ENCODE measurements around the gene KRTAP10-12. TPM values are rescaled to one million over a fixed set of nuclear protein-coding genes. Genes with fewer than 3 reads are reported as not detected.
"Not testable (repeated sequence)": the region's sequence is repeated elsewhere in the genome, so short reads cannot be mapped to it uniquely, and the experiment has no call there.

The KRTAP10-12 gene
- total RNA-seq: not detected

DNA sequence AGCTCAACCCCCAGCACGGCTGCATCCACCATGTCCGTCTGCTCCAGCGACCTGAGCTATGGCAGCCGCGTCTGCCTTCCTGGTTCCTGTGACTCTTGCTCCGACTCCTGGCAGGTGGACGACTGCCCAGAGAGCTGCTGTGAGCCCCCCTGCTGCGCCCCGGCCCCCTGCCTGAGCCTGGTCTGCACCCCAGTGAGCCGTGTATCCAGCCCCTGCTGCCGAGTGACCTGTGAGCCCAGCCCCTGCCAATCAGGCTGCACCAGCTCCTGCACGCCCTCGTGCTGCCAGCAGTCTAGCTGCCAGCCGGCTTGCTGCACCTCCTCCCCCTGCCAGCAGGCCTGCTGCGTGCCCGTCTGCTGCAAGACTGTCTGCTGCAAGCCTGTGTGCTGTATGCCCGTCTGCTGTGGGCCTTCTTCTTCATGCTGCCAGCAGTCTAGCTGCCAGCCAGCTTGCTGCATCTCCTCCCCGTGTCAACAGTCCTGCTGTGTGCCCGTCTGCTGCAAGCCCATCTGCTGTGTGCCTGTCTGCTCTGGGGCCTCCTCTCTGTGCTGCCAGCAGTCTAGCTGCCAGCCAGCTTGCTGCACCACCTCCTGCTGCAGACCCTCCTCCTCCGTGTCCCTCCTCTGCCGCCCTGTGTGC is at the start of gene KRTAP10-12:
TSS of gene KRTAP10-12 (plus strand) at position 1 of the 639 bp plus-strand sequence. CDS start at position 31, 30 bp downstream.
- H3K4me3 ChIP-seq (replicated peaks in 1 of 3); H3K4me1 ChIP-seq; DNase-seq; H3K27ac ChIP-seq; H3K36me3 ChIP-seq; H3K9me3 ChIP-seq; H3K27me3 ChIP-seq; intact Hi-C loops (cut with DNase I): not testable (repeated sequence)
- WGBS, 2 donors: 69 to 73% methylated on average over 13 to 15 of the region's 21 CpGs

DNA sequence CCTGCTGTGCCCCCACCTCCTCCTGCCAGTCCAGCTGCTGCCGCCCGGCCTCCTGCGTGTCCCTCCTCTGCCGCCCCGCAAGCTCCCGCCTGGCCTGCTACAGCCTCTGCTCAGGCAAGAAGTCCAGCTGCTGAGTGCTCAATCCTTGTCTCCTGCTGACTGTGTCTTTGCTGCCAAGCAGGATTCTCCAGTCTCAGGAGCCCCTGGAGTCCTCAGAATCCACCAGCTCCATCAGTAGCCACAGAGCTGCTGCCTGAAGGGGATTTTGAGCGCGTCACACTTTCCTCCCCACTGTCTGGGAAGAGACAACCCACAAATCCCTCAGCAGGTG is 49.8 kb upstream of the KRTAP10-12 start:
- H3K4me1 ChIP-seq: no peaks in the 10 kb centered on the region
- TF ChIP-seq CTCF (IDR thresholded peaks at IDR 0.05): no peak
- no peak for TF ChIP-seq POLR2A (IDR thresholded peaks at IDR 0.05)
- no peak overlapping the region for H3K27ac ChIP-seq
- 68 to 75% methylated on average over 8 of the region's 8 CpGs for WGBS, 2 donors
- H3K36me3 ChIP-seq: no peaks in the 10 kb centered on the region
- H3K27me3 ChIP-seq: no peaks in the 10 kb centered on the region
- H3K9me3 ChIP-seq: no peaks in the 10 kb centered on the region
- no peak overlapping the region for H3K4me3 ChIP-seq (replicated peaks in 1 of 3)
- no peak for DNase-seq
- intact Hi-C loops (cut with DNase I): no loop called here

- no peaks in the 10 kb centered on the region for H3K27me3 ChIP-seq
- intact Hi-C loops (cut with DNase I): no loop called here
- 87 to 95% methylated on average over 16 to 25 of the region's 33 CpGs for WGBS, 2 donors
- no peaks in the 10 kb centered on the region for H3K9me3 ChIP-seq
- H3K4me1 ChIP-seq: no peaks in the 10 kb centered on the region
- no peaks in the 10 kb centered on the region for H3K36me3 ChIP-seq
- no peak overlapping the region for H3K4me3 ChIP-seq (replicated peaks in 1 of 3)
- no peak overlapping the region for H3K27ac ChIP-seq
- no peak for DNase-seq
- no peak for TF ChIP-seq CTCF (IDR thresholded peaks at IDR 0.05)
- TF ChIP-seq POLR2A (IDR thresholded peaks at IDR 0.05): no peak
These were observed 48.2 kb upstream of the KRTAP10-12 start for GRCh38 chr21:44648557-44649311.

GRCh38 chr21:44649521-44650100 is 47.4 kb upstream of the KRTAP10-12 start:
- Histone ChIP-seq H3K27ac (no peak overlapping the region), H3K4me1 (no peaks in the 10 kb centered on the region), H3K36me3 (no peaks in the 10 kb centered on the region), H3K9me3 (no peaks in the 10 kb centered on the region), H3K27me3 (no peaks in the 10 kb centered on the region), H3K4me3 (replicated peaks in 1 of 3) (no peak overlapping the region)
- no peak for DNase-seq
- intact Hi-C loops (cut with DNase I): no loop called here
- WGBS, 2 donors: 80 to 96% methylated on average over 11 to 18 of the region's 18 CpGs
- TF ChIP-seq CTCF (IDR thresholded peaks at IDR 0.05) (no peak), POLR2A (IDR thresholded peaks at IDR 0.05) (no peak)

DNA sequence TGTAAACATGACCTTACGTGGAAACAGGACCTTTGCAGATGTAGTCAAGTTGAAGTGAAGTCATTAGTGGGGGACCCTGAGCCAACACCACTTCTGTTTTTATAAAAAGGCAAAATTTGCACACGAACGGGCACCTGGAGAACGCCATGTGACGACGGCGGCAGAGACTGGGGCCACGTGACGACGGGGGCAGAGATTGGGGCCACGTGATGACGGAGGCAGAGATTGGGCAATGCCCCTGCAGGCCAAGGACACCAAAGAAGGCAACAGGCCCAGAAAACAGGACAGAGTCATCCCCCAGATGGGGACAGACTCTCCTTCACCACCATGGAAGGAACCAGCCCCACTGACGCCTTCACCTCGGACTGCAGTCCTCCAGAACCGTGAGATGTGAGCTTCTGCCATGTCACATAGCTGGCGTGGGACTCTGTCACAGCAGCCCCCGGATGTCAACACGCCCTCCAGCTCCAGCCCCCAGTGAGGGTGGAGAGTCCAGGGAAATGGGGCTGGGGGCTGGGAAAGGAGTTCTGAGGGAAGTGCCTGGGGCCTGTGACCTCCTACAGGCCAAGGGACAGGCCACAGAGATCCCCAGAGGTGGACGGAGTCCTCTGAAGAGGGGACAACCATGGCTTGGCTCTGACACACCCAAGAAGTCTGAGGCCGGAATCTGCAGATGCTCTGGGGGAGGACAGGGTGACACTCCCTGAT is 46.6 kb upstream of the KRTAP10-12 start:
- intact Hi-C loops (cut with DNase I): no loop called here
- Histone ChIP-seq H3K4me3 (replicated peaks in 1 of 3) (no peak overlapping the region), H3K27ac (no peak overlapping the region), H3K4me1 (no peaks in the 10 kb centered on the region), H3K27me3 (no peaks in the 10 kb centered on the region), H3K36me3 (no peaks in the 10 kb centered on the region), H3K9me3 (no peaks in the 10 kb centered on the region)
- 90 to 93% methylated on average over 17 to 20 of the region's 20 CpGs for WGBS, 2 donors
- DNase-seq: no peak
- TF ChIP-seq CTCF (IDR thresholded peaks at IDR 0.05) (no peak), POLR2A (IDR thresholded peaks at IDR 0.05) (no peak)
